ENCODE data around the gene SLC8A3. TPM values are rescaled to one million over a fixed set of nuclear protein-coding genes. Genes with fewer than 3 reads are reported as not detected.

The SLC8A3 gene
- total and polyA plus RNA-seq, 4 donors: 0.08 to 3.7 (median 0.85) TPM

- no peak overlapping the region for H3K27ac ChIP-seq (ENCODE audit: low read depth in 1 of 2, low read length in 1 of 2)
- H3K4me3 ChIP-seq: no peak overlapping the region
- no peaks in the 10 kb centered on the region for H3K4me1 ChIP-seq (ENCODE audit: control insufficient read depth in 5 of 5, insufficient read depth in 5 of 5, low read length in 5 of 5)
- WGBS, 2 donors: 85 to 92% methylated on average over 7 of the region's 7 CpGs
- H3K9ac ChIP-seq (ENCODE audit: insufficient read depth in 1 of 2, low read length in 2 of 2): no peak overlapping the region
- H3K27me3 ChIP-seq (ENCODE audit: control insufficient read depth in 3 of 3, insufficient read depth in 3 of 3, low read length in 2 of 3): peaks cover 0 to 5% (median 2%) of the 10 kb centered on the region in 3 donors
- ATAC-seq (ENCODE audit: insufficient read depth, low FRiP score) (no peak), DNase-seq (no peak)
- no peaks in the 10 kb centered on the region for H3K36me3 ChIP-seq (ENCODE audit: control insufficient read depth in 4 of 4, insufficient read depth in 4 of 4, low read length in 4 of 4)
- H3K9me3 ChIP-seq (ENCODE audit: control insufficient read depth in 4 of 4, insufficient read depth in 3 of 4, low read length in 3 of 4): no peaks in the 10 kb centered on the region
- no peak for TF ChIP-seq CTCF (IDR thresholded peaks at IDR 0.05; ENCODE audit: control extremely low read depth, extremely low read depth)
Observed at GRCh38 chr14:70011708-70012107, 177.0 kb downstream of the SLC8A3 start.

- no peaks in the 10 kb centered on the region for H3K4me1 ChIP-seq (ENCODE audit: control insufficient read depth in 5 of 5, insufficient read depth in 5 of 5, low read length in 5 of 5)
- WGBS, 2 donors: 86 to 96% methylated on average over 6 of the region's 6 CpGs
Observed at GRCh38 chr14:70011098-70011497, 177.7 kb downstream of the SLC8A3 start.

GRCh38 chr14:70009961-70010360, 178.8 kb downstream of the SLC8A3 start:
- DNase-seq (peak in 1 of 3 donors; percentile 13), ATAC-seq (ENCODE audit: insufficient read depth, low FRiP score) (no peak)
- Histone ChIP-seq H3K36me3 (ENCODE audit: control insufficient read depth in 4 of 4, insufficient read depth in 4 of 4, low read length in 4 of 4) (no peaks in the 10 kb centered on the region), H3K9ac (ENCODE audit: insufficient read depth in 1 of 2, low read length in 2 of 2) (no peak overlapping the region), H3K4me3 (no peak overlapping the region), H3K9me3 (ENCODE audit: control insufficient read depth in 4 of 4, insufficient read depth in 3 of 4, low read length in 3 of 4) (no peaks in the 10 kb centered on the region), H3K27me3 (ENCODE audit: control insufficient read depth in 3 of 3, insufficient read depth in 3 of 3, low read length in 2 of 3) (peaks cover 0 to 5% (median 2%) of the 10 kb centered on the region in 3 donors), H3K27ac (ENCODE audit: low read depth in 1 of 2, low read length in 1 of 2) (no peak overlapping the region), H3K4me1 (ENCODE audit: control insufficient read depth in 5 of 5, insufficient read depth in 5 of 5, low read length in 5 of 5) (no peaks in the 10 kb centered on the region)
- WGBS, 2 donors: 68 to 73% methylated on average over 8 of the region's 8 CpGs
- no peak for TF ChIP-seq CTCF (IDR thresholded peaks at IDR 0.05; ENCODE audit: control extremely low read depth, extremely low read depth)

More at GRCh38 chr14:70011098-70011497, 177.7 kb downstream of the SLC8A3 start:
- ATAC-seq (ENCODE audit: insufficient read depth, low FRiP score) (no peak), DNase-seq (no peak)
- Histone ChIP-seq H3K9ac (ENCODE audit: insufficient read depth in 1 of 2, low read length in 2 of 2) (no peak overlapping the region), H3K27me3 (ENCODE audit: control insufficient read depth in 3 of 3, insufficient read depth in 3 of 3, low read length in 2 of 3) (peaks cover 0 to 5% (median 2%) of the 10 kb centered on the region in 3 donors), H3K27ac (ENCODE audit: low read depth in 1 of 2, low read length in 1 of 2) (no peak overlapping the region), H3K9me3 (ENCODE audit: control insufficient read depth in 4 of 4, insufficient read depth in 3 of 4, low read length in 3 of 4) (no peaks in the 10 kb centered on the region), H3K36me3 (ENCODE audit: control insufficient read depth in 4 of 4, insufficient read depth in 4 of 4, low read length in 4 of 4) (no peaks in the 10 kb centered on the region), H3K4me3 (no peak overlapping the region)
- no peak for TF ChIP-seq CTCF (IDR thresholded peaks at IDR 0.05; ENCODE audit: control extremely low read depth, extremely low read depth)

All from lung (tissue), 12 donors.